ENCODE measurements around the gene INSRR.

INSRR gene

GRCh38 chr1:156806512-156807440 lies 52.1 kb downstream of the INSRR start:
- DNase-seq (ENCODE audit: low read depth in 2 of 2) = no peak

GRCh38 chr1:156805766-156806511 lies 53.0 kb downstream of the INSRR start:
- no peak for DNase-seq (ENCODE audit: low read depth in 2 of 2)

GRCh38 chr1:156804572-156805243 lies 54.2 kb downstream of the INSRR start:
- DNase-seq (ENCODE audit: low read depth in 2 of 2) = no peak

- DNase-seq (ENCODE audit: low read depth in 2 of 2) = no peak
Measured at GRCh38 chr1:156804026-156804425, 54.9 kb downstream of the INSRR start.

- DNase-seq (ENCODE audit: low read depth in 2 of 2) = no peak
Measured at GRCh38 chr1:156803086-156803851, 55.6 kb downstream of the INSRR start.

- DNase-seq (ENCODE audit: low read depth in 2 of 2) = no peak
Measured at GRCh38 chr1:156802421-156802935, 56.4 kb downstream of the INSRR start.

GRCh38 chr1:156801409-156802121 lies 57.4 kb downstream of the INSRR start:
- no peak for DNase-seq (ENCODE audit: low read depth in 2 of 2)

GRCh38 chr1:156797212-156797871 lies 61.6 kb downstream of the INSRR start:
- peak in 1 of 2 donors; percentile 43 for DNase-seq (ENCODE audit: low read depth in 2 of 2)

GRCh38 chr1:156796340-156797097 lies 62.4 kb downstream of the INSRR start:
- no peak for DNase-seq (ENCODE audit: low read depth in 2 of 2)

GRCh38 chr1:156795787-156796186 lies 63.1 kb downstream of the INSRR start:
- no peak for DNase-seq (ENCODE audit: low read depth in 2 of 2)

- DNase-seq (ENCODE audit: low read depth in 2 of 2) = no peak
Measured at GRCh38 chr1:156795374-156795733, 63.6 kb downstream of the INSRR start.

- DNase-seq (ENCODE audit: low read depth in 2 of 2) = no peak
Measured at GRCh38 chr1:156794506-156795373, 64.2 kb downstream of the INSRR start.
